Tibial nerve (tissue), 4 donors: ENCODE measurements around the gene SECTM1.

Source experiments
- CTCF ChIP-seq, 5 experiments: fragments of 200-600 bp in 3 of 5; fragments of 450-650 bp in 2 of 5; sonication (generic) in 3 of 5; IDR thresholded peaks; one replicate each; pipeline ENCODE4 v1.5.1; 2016 to 2019; ENCODE audit warnings: antibody characterized with exemption in 5 of 5, mild to moderate bottlenecking in 3 of 5, moderate library complexity in 2 of 5
- EP300 ChIP-seq, 2 donors: sonication (generic); formaldehyde crosslinking; IDR thresholded peaks; one replicate each; pipeline ENCODE4 v1.6.1; 2017; ENCODE audit warnings: antibody characterized with exemption in 2 of 2, mild to moderate bottlenecking in 1 of 2

DNA sequence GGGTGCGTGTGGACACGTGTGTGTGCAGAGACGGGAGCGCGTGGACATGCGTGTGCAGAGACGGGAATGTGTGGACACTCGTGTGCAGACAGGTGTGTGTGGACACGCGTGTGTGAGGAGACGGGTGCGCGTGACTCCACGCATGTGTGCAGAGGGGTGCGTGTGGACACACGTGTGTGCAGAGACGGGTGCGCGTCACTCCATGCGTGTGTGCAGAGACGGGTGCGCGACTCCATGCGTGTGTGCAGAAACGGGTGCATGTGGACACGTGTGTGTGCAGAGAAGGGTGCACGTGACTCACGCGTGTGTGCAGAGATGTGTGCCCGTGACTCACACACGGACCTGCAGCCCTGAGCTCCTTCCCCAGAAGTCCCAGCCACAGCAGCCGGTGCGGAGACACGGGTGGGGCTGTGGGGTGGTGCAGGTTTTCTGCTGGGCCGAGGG, 13.9 kb downstream of the SECTM1 start:
- TF ChIP-seq CTCF (IDR thresholded peaks at IDR 0.05) = no peak
- TF ChIP-seq EP300 (IDR thresholded peaks at IDR 0.05) = no peak
